Mammary epithelial cell (primary cell): ENCODE results near the gene TSPAN5.

Experiments used
- EZH2 ChIP-seq: IDR thresholded peaks from 2 replicates; pipeline ENCODE4 v1.6.1; 2012; ENCODE audit warnings: low read length, inconsistent platforms, borderline replicate concordance
- TF ChIP-seq, protein P1 (sequence below), 2 donors: IDR thresholded peaks in 1 of 2; conservative IDR thresholded peaks in 1 of 2; 2 replicates each; pipeline ENCODE4 v1.5.1; 2011 to 2012; ENCODE audit warnings: inconsistent platforms in 2 of 2, low read length in 2 of 2, mild to moderate bottlenecking in 2 of 2, control low read depth in 1 of 2, low read depth in 1 of 2; ENCODE audit not compliant: insufficient read depth in 1 of 2; ENCODE audit errors: extremely low read depth in 1 of 2

DNA sequence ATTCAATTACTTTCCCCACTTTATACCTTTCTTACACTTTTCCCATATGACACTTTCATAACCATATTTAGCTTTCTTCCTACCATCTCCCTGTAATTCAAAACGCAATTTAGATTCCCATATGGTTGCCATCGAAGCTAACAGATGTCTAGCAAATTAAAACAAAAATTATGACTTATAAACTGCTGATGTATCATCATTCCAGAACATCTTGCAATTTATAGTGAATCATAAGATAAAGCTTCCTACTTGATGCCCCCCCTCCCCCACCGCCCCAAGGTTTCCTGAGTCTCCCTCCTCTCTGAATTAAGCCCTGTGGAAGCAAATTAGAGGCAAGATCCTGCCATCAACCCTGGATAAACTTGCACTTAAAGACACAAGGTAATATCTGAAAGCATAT is 5.4 kb downstream of the TSPAN5 start:
- TF ChIP-seq, protein P1, sequence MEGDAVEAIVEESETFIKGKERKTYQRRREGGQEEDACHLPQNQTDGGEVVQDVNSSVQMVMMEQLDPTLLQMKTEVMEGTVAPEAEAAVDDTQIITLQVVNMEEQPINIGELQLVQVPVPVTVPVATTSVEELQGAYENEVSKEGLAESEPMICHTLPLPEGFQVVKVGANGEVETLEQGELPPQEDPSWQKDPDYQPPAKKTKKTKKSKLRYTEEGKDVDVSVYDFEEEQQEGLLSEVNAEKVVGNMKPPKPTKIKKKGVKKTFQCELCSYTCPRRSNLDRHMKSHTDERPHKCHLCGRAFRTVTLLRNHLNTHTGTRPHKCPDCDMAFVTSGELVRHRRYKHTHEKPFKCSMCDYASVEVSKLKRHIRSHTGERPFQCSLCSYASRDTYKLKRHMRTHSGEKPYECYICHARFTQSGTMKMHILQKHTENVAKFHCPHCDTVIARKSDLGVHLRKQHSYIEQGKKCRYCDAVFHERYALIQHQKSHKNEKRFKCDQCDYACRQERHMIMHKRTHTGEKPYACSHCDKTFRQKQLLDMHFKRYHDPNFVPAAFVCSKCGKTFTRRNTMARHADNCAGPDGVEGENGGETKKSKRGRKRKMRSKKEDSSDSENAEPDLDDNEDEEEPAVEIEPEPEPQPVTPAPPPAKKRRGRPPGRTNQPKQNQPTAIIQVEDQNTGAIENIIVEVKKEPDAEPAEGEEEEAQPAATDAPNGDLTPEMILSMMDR (conservative IDR thresholded peaks at IDR 0.05 in 1 of 2, IDR thresholded peaks at IDR 0.05 in 1 of 2; ENCODE audit: extremely low read depth in 1 of 2, insufficient read depth in 1 of 2, low read depth in 1 of 2, low read length in 2 of 2), result no peak
- TF ChIP-seq EZH2, result no peak
